ENCODE data around the gene FBXO47.
"Not testable (repeated sequence)": the region's sequence is repeated elsewhere in the genome, so short reads cannot be mapped to it uniquely, and the experiment has no call there.

GRCh38 chr17:38930782-38931181 lies 36.4 kb downstream of the FBXO47 start:
- TF ChIP-seq CTCF, POLR2A, POLR2AphosphoS5 (IDR thresholded peaks at IDR 0.05): not testable (repeated sequence)
